Tongue (tissue), 2 donors: ENCODE measurements around the gene TSPAN17. TPM values are rescaled to one million over a fixed set of nuclear protein-coding genes. Genes with fewer than 3 reads are reported as not detected.
"Not testable (repeated sequence)": the region's sequence is repeated elsewhere in the genome, so short reads cannot be mapped to it uniquely, and the experiment has no call there.

Experiments
- DNase-seq: peaks from one replicate; pipeline ENCODE4 v3.0.0-alpha.2; 2015
- total RNA-seq: library from RNA; depleted of rRNA; stranded (reverse); fragments of >200 nt; gene quantifications from one replicate; pipeline ENCODE4 v1.2.3, GENCODE V29; 2014

The TSPAN17 gene
- total RNA-seq, 1 donor from 2014 or later = 20.5 TPM

DNA sequence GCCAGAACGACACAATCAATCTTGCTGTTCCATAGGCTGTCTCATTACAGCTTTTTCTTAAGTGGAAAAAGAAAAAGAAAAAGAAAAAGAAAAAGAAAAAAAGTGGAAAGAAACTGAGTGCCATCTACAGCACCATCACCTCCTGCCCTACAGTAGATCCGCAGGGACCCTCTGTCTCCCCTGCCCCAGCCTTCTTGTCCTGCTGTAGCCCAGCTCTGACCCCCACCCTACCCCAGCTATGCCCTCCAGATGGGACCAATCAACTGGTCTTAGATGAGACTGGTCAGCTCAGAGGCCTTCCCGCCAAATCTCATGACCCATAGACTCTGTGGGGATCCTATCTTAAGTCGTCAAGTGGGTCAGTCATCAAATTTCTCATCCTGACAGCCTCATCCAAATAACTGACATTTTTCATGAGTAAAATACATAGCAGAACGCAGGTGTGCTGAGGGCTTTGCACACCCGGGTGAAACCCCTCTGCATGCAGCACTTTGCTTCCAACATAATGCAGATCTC lies 34.8 kb downstream of the TSPAN17 start:
- no peak for DNase-seq

DNA sequence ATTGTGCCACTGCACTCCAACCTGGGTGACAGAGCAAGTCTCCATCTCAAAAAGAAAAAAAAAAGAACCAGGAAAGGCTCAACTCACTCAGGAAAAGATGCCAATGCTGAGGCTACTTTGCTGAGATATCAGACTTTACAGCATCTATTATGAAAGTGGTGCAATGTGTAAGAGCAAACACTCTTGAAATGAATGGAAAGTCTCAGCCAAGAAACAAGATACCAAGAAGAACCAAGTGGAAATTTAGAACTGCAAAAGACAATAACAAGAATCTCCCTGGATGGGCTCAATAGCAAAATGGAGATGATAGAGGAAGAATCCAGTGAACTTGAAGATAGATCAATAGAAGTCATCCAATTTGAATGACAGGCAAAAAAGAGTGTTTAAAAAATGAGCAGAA lies 37.7 kb downstream of the TSPAN17 start:
- DNase-seq = no peak

DNA sequence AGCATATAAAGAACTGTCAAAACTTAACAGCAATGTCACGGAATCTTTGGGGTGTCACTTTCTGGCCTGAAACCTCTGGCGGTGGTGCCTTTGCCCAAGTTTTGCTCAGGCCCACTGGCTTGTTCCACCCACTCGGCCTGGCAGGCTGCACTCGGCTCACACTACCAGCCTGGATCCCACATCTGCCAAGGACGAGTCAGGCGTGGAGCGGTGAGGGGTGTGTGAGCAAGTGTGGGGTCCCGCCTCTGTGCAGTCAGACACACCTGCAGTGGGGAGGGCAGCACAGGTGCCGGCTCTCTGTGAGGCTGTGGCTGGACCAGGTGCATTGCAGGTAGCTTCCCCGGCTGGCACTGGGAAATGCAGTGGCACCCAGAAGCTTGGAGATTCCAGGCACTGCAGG lies 40.0 kb downstream of the TSPAN17 start:
- DNase-seq = no peak

DNA sequence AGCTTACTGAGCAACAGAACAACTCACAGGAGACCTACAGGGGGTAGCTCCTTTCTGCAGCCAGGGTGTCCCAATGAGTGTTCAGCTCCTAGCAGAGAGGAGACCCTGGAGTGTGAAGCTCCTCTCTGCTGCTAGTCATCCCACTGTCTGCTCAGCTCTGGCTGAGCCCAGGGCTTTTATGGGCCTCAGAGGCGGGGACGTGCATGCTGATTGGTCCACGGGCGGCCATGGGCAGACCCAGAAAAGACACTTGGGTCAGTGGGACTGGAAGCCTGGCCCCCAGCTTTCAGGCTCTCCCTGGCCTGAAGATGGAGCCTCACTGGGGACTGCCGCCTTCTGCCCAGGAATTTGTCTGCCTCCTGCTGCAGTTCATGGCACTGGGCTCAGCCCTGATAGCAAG lies 40.6 kb downstream of the TSPAN17 start:
- no peak for DNase-seq

DNA sequence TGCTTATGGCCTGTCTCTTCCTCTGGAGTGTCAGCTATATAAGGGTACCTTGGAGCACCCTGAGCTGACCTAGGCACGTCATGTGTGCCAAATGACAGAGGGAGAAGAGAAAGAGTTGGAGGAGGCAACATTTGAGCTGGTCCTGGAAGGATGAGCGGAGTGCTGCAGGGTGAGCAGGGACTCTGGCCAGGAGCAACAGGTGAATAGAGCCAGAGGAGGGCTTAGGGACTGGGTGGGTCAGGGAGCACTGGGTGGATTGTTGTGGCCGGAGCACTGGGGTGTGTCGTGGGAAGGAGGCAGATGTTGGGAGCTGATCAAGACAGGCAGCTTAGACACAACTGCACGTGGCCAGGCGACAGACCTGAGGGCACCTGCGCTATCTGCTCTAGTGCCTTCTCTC lies 43.6 kb downstream of the TSPAN17 start:
- no peak for DNase-seq

DNA sequence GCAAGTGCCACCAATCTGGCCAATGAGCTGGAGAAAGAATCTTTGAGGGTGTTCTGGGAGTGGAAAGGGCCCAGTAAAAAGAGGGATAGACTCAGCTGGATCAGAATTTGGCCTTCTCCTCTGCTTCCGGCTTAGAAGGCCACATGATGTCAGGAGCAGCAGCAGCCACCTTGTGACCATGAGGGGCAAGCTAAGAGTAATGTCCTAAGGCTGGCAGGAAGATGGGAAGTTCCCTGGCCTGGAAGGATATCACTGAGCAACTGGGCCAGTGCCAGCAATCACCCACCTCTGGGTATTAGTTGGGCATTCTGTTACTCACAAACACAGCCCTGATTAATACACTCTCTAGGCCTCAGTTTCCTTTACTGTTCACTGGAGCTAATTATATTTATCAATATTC lies 44.2 kb downstream of the TSPAN17 start:
- no peak for DNase-seq

DNA sequence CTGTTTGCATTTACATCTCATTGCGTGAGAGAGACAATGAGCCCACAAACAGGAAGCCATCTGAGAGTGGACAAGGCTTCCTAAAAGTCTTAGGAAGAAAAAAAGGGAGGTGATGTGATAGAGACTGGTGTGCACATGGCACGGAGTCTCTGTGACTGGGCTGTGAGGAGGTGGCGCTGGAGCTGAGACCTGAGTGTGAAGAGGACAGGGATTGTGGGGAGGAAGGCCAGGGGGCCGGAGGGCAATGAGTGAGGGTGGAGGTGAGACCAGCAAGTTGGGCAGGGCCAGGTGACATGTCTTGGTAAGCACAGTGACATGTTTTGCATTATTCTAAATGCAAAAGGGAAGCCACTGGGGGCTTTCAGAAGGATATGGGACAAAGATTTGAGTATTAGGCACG lies 45.0 kb downstream of the TSPAN17 start:
- DNase-seq = no peak

DNA sequence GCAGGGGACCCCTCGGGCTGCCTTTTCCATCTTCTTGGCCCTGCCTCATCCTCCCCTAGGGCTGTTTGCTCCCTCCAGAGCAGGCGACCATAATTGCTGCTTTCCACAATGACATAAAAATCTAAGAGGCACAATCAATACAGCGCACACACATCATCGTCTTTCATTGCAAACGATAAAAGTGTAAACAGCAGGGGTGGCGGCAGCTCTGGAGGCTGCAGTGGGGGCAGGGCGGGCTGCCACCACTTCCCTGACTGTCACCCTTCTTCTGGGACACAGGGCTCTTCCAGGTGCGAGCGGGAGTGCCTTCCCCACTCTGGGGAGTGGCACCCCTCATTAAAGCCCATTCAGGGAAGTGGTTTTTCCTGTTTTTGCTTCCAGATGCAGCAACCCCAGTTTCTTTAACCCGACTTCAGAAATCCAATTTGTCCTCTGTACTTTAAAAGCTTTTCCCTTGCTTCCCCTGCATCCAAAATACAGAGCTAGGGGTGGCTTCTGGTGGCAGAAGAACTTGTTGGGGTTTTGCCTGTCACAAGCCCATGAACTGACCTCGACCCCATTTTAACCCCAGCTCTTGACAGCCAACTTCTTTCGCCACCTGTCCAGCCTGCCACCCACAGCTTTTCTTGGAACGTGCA lies 45.7 kb downstream of the TSPAN17 start:
- DNase-seq = peak; percentile 42

DNA sequence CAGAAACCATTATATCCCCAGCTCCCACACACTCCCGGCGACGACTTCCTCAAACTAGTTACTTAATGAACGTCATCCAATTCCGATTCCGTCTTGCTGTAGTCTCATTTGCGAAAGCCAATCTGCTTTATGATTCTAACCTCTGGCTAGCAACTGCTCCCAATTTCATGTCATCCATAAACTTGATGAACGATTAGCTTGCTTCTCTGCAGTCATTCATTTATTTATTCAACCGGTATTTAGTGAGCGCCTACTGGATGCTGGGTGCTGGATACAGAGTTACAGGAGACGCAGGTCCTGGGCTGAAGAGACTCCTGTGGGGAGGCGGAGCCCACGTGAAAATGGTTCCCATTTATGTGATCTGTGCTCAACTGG lies 46.2 kb downstream of the TSPAN17 start:
- no peak for DNase-seq

DNA sequence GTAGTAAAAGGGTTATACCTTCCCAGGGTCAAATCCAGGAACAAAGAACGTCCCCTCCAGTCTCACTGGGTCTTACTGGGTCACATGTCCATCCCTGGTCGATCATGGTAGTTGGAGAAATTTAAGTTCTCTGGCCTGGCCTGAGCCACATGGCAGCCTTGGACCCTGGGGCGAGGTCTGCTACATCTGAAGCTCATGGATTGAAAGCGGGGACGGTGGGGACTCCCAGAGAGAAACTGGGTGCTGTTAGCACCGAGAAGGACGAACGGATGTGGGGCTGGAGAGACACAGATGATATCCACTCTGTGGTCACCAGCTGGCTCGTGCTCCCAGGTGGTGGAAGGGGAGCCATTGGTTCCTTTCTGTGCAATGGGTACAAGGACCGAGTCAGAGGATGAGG lies 46.9 kb downstream of the TSPAN17 start:
- DNase-seq = no peak

DNA sequence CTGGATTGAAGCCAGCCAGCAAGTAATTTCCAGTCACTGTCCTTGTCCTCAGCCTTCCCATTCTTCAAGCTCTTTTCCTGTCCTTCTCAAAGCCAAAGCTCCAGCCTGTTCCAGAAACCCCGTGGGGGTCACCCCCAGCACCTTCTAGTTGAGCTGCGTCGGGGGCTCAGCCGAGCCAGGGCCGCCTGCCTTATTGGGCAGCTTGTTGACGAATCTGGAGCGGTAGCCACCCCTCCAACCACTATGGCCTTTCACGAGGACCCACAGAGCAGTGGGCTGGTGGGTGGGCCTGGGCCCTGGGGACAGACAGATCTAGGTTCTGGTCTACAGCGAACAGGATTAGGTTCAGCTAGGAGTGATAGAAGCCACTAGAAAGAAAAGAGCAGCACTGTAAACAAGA lies 47.3 kb downstream of the TSPAN17 start:
- DNase-seq = no peak

DNA sequence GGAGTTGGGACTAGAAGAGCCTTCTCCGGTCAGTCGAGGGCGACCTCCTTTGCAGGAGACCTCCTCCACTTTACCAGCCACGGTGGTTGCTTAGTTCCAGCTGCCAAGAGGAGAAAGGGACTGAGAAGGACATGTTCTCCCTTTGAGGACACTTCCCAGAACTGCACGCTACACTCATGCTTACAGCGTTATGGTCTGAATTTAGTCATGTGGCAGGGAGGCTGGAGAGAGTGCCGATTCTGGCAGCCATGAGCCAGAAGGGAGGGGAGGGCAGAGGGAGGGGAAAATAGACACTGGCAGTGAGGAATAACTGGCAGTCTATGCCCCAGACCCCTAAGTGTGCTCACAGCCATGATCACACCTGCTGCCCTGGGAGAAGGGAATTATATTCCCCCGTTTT lies 47.8 kb downstream of the TSPAN17 start:
- DNase-seq = no peak

DNA sequence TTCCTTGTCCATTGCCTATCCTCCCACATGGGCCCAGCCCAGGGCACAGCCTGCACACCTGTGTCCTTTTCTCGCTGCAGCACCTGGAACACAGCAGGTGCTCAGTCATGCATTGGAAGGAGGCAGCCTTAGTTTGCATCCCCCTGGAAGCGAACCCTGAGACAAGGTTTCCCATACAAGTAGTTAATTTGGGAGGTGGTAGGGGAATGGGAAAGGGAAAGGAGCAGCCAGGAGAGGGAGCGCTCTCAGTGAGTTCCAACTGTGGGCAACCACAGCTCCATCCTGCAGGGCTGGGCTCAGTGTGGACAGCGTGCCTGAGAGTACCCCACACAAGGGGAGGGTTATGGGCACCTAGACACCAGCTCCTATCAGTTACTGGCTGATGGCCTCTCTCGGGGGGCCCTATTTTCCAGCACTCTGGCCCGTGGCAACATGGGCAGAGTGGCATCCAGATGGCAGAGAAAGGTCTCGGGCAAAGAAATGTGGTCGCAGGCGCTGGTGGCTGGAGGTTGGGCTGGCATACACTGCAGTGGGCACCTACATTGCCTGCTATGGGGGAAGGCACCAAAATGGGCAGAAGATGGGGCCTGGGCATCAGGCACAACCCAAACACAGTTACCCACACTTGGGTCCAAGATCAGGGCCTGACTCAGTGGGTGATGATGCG lies 50.1 kb downstream of the TSPAN17 start:
- no peak for DNase-seq

DNA sequence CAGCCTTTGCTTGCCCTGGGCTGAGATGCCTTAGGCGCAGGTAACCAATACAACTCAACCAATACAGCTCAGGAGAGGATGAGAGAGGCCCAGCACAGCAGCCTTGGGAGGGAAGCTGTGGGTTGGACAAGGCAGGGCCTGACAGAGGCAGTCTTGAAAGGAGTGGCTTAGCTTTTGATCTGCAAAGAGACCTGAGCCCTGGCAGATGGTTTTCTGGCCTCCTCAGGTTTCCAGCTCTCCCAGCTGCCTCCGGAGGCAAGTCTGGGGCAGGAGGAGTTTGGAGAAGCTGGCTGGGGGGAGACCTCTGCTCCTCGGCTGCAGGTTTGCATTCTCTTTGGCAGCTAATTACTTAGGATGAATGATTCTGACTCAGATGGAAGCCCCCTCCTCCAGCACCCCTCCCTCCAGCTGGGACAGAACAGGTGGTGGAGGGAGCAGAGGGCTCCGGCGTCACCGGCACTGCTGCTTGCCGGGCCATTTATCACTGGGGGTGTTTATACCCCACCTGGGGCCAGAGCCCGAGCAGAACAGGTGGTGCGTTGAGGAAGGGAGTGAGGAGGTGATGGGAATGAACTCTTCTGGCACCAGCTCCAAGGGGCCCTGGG lies 50.8 kb downstream of the TSPAN17 start:
- peak; percentile 73 for DNase-seq

DNA sequence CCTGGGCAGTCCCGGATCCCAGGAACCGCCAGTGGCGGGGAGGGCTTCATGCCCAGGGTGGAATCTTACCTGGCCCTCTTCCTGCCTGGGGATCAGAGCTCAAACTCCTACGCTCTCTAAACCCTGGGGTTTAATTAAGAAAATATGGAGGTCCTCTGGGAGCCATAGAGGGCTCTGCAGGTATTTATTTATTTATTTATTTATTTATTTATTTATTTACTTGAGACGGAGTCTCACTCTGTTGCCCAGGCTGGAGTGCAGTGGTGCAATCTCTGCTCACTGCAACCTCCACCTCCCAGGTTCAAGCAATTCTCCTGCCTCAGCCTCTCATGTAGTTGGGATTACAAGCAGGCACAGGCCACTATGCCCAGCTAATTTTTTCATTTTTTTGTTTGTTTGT lies 52.2 kb downstream of the TSPAN17 start:
- not testable (repeated sequence) for DNase-seq

DNA sequence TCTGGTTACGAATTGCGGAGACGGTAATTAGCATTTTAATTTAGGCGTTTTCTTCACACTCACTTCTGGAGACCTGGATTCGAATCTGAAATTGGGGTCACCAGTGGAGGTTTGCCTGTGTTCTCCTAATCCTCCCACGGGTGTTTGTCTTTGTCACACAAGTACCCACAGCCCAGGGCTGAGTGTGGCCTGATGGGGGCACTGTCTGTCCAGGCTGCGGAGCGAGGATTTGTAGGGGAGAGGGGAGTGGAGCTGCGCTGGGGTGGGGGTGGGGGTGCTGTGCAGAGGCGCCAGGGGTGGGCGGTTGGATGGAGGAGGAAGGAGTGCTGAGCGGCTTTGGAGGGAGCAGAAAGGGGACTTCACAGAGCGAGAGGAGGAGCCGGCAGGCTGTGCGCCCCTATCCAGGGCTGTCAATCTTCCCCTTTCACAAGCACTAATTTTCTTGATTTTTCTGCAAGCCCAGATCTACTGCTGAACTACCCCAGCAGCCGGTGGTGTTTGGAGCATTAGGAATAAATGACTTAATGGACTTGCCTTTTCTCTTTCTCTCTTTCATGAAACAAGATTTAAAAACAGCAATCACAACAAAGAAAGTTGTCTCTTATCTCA lies 53.1 kb downstream of the TSPAN17 start:
- DNase-seq = no peak

DNA sequence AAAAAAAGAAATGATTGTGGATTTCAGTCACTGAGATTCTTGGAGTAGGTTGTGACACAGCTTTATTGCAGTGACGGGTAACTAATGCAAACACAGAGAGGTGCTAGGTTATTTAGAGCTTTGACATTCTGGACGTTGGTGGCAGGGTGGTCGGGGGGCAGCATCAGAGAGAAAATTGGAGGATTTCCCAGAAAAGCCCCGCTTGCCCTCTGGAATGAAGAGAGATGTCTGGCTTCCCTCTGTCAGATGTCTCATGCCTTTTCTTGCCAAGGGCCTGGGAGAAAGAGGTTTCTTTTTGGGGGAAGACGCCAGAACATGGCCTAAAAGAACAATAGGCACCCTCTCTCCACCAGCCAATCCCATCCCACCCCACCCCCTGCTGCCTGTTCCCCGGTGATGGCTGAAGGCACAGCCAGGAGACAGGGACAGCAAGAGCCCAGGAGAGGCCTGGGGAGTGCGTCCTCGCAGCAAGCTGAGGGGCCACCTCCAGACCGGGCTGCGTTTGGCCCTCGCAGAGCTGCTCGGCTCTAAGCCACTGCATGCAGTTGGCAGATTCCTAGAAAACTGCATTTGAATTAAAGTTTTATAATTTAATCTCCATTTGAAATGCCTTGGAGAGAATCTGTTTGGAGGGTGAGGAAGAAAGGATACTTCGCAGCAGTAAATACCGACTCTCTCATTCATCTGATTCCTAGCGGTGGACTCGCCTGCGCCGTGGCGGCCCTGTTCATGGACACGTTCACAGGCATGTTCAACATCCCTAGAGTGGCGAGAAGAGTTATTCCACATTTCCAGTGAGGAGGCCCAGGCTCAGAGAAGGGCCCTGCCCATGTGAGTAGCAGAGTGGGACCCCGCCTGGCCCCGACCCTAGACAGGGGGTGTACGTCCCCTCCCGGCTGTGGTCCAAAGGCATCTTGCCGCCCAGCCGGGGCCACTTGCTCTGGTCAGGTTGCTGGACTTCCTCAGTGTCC lies 55.7 kb downstream of the TSPAN17 start:
- no peak for DNase-seq

DNA sequence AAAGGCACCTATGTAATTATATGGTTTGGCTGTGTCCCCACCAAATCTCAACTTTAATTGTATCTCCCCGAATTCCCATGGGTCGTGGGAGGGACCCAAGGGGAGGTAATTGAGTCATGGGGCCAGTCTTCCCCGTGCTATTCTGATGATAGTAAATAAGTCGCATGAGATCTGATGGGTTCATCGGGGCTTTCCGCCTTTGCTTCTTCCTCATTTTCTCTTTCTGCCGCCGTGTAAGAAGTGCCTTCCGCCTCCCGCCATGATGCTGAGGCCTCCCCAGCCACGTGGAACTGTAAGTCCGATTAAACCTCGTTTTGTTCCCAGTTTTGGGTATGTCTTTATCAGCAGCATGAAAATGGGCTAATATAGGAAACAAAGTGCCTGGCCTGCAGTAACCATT lies 56.6 kb downstream of the TSPAN17 start:
- DNase-seq = no peak

DNA sequence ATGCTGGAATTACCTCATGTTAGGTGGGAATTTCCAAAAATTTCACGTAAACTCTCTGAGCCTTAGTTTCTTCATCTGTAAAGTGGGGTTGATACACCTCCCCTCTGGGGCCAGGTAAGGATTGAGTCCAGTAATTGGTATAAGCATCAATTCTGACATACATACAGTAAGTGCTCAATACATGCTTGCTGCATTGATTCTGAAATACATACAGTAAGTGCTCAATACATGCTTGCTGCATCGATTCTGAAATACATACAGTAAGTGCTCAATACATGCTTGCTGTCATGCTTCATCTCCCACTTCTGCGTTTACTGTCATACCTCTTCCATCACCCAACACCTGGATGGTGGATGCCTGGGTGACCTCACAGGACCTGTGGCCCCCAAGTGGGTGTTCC lies 57.1 kb downstream of the TSPAN17 start:
- no peak for DNase-seq

DNA sequence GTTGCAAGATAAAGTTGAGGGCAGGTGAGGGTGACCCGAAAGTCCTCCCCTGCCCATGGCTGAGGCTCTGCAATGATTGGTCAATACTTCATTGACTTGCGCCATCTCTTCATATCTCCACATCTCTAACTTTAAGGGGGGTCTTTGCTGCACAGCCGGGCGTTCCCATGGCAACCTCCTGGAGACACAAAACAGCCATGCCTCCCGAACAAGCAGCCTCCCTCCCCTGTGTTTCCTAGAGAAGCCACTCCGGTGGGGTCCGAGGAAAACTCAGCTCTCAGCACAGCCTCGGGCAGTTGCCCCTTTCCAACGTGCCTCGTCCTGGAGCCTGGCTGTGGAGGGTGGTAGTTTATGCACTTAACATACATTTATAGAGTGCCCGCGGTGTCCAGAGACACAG lies 57.5 kb downstream of the TSPAN17 start:
- DNase-seq = no peak
